Activated B cell treated with CpG ODN at 0.5 μM for 24 hours (primary cell): ENCODE measurements around the gene LCLAT1. TPM values are rescaled to one million over a fixed set of nuclear protein-coding genes. Genes with fewer than 3 reads are reported as not detected.
A peak's percentile ranks its signal among the peaks of the same experiment; 100 is the strongest.

ENCODE experiments used
- ATAC-seq: fragments of 200-7000 bp; cut with Tn5 transposase; one replicate; pipeline ENCODE4 v1.10.0; 2021; ENCODE audit warnings: low read depth, mild to moderate bottlenecking, moderate library complexity
- CTCF ChIA-PET: fragments of 350-600 bp; sonication (Branson Sonifier 250); formaldehyde crosslinking; loops from one replicate; lab custom pipeline; 2021; ENCODE audit warnings: antibody characterized with exemption; lab: Charles Lee
- POLR2A ChIA-PET: fragments of 350-600 bp; sonication (Branson Sonifier 250); formaldehyde crosslinking; loops from one replicate; lab custom pipeline; 2021; ENCODE audit warnings: antibody characterized with exemption; lab: Charles Lee
- DNase-seq: peaks from one replicate; pipeline ENCODE4 v3.0.0; 2022
- H3K27ac Mint-ChIP-seq: one replicate; pipeline ENCODE4 v1.8.0; 2020; ENCODE audit warnings: mixed read lengths
- H3K27me3 Mint-ChIP-seq: one replicate; pipeline ENCODE4 v1.8.0; 2021; ENCODE audit warnings: mixed read lengths
- H3K36me3 Mint-ChIP-seq: one replicate; pipeline ENCODE4 v1.8.0; 2021; ENCODE audit warnings: low read depth, mixed read lengths
- H3K4me1 Mint-ChIP-seq: one replicate; pipeline ENCODE4 v1.8.0; 2021; ENCODE audit warnings: mixed read lengths
- H3K4me3 Mint-ChIP-seq: one replicate; pipeline ENCODE4 v1.8.0; 2020; ENCODE audit warnings: mild to moderate bottlenecking, mixed read lengths
- H3K9me3 Mint-ChIP-seq: one replicate; pipeline ENCODE4 v1.8.0; 2020; ENCODE audit warnings: mixed read lengths
- CTCF ChIP-seq: fragments of 200-600 bp; IDR thresholded peaks from one replicate; pipeline ENCODE4 v1.8.0; 2022; ENCODE audit warnings: antibody characterized with exemption, mild to moderate bottlenecking
- intact Hi-C: fragments of 100-400 bp; cut with micrococcal nuclease; formaldehyde crosslinking; loops from one replicate; pipeline ENCODE4 v1.15.1; 2024
- total RNA-seq: library from RNA; stranded (reverse); gene quantifications from 2 replicates; pipeline ENCODE4 v1.2.3, GENCODE V29; 2022

The LCLAT1 gene
- total RNA-seq, 1 donor from 2014 or later, result 25.9 TPM

DNA sequence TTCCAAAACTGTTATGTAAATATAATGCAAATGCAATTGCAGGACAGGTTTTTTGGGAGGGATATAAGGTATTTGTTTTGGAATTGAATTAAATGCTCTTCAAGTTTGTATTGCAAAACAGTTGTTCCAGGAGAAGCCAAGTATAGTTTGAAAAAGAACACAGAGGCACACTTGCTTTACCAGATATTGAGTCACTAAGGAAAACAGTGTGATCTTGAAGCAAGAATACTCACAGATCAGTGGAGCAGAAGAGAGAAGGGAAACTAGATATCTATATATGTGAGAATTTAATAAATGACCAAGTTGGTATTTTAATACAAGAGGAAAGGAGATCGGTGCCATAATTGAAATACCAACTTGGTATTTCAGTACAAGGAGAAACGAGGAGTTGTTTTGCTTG is 181.3 kb downstream of the LCLAT1 start:
- POLR2A ChIA-PET, result no interaction called here
- H3K27me3 Mint-ChIP-seq, result no peaks in the 10 kb centered on the region
- peaks cover 7% of the 10 kb centered on the region for H3K36me3 Mint-ChIP-seq
- no peaks in the 10 kb centered on the region for H3K9me3 Mint-ChIP-seq
- TF ChIP-seq CTCF, result no peak
- DNase-seq (no peak), ATAC-seq (no peak)
- no peak overlapping the region for H3K4me3 Mint-ChIP-seq
- H3K27ac Mint-ChIP-seq, result no peak overlapping the region
- intact Hi-C loops, result no loop called here
- CTCF ChIA-PET, result no interaction called here
- peaks cover 47% of the 10 kb centered on the region for H3K4me1 Mint-ChIP-seq

GRCh38 chr2:30629866-30630265 is 182.8 kb downstream of the LCLAT1 start:
- H3K4me1 Mint-ChIP-seq, result peaks cover 39% of the 10 kb centered on the region

GRCh38 chr2:30631051-30631671 is 184.1 kb downstream of the LCLAT1 start:
- Mint-ChIP-seq H3K27ac (no peak overlapping the region), H3K9me3 (no peaks in the 10 kb centered on the region), H3K4me3 (no peak overlapping the region), H3K36me3 (peaks cover 3% of the 10 kb centered on the region), H3K4me1 (peaks cover 27% of the 10 kb centered on the region), H3K27me3 (no peaks in the 10 kb centered on the region)
- TF ChIP-seq CTCF, result no peak
- ChIA-PET POLR2A (no interaction called here), CTCF (interaction anchor here (1.1 to 1.6 kb wide), 2 partner anchors 80 to 466 kb away, joined by 3 to 6 read pairs; no protein-coding TSS in a partner anchor)
- peak; percentile 62 for ATAC-seq
- no peak for DNase-seq
- intact Hi-C loops, result no loop called here

More at GRCh38 chr2:30629866-30630265, 182.8 kb downstream of the LCLAT1 start:
- no peak for DNase-seq
- no peak for TF ChIP-seq CTCF
- no peak overlapping the region for H3K4me3 Mint-ChIP-seq
- intact Hi-C loops, result no loop called here
- no peak overlapping the region for H3K27ac Mint-ChIP-seq
- no peak for ATAC-seq
- ChIA-PET CTCF (no interaction called here), POLR2A (no interaction called here)
- peaks cover 3% of the 10 kb centered on the region for H3K36me3 Mint-ChIP-seq
- no peaks in the 10 kb centered on the region for H3K27me3 Mint-ChIP-seq
- H3K9me3 Mint-ChIP-seq, result no peaks in the 10 kb centered on the region

- no peak for TF ChIP-seq CTCF
- Mint-ChIP-seq H3K27me3 (no peaks in the 10 kb centered on the region), H3K4me1 (peaks cover 18% of the 10 kb centered on the region), H3K36me3 (peaks cover 3% of the 10 kb centered on the region), H3K4me3 (no peak overlapping the region), H3K9me3 (no peaks in the 10 kb centered on the region), H3K27ac (no peak overlapping the region)
- POLR2A ChIA-PET, result no interaction called here
- intact Hi-C loops, result loop anchor here (2.0 kb wide), 1 partner anchor 14 kb away; no protein-coding TSS in a partner anchor
- DNase-seq (no peak), ATAC-seq (no peak)
- CTCF ChIA-PET, result no interaction called here
These were observed 186.0 kb downstream of the LCLAT1 start for GRCh38 chr2:30633039-30633438.

- ChIA-PET CTCF (no interaction called here), POLR2A (no interaction called here)
- Mint-ChIP-seq H3K27me3 (no peaks in the 10 kb centered on the region), H3K9me3 (no peaks in the 10 kb centered on the region), H3K36me3 (peaks cover 28% of the 10 kb centered on the region), H3K27ac (no peak overlapping the region), H3K4me3 (no peak overlapping the region), H3K4me1 (peaks cover 11% of the 10 kb centered on the region)
- DNase-seq (no peak), ATAC-seq (no peak)
- intact Hi-C loops, result no loop called here
- TF ChIP-seq CTCF, result no peak
These were observed 189.3 kb downstream of the LCLAT1 start for GRCh38 chr2:30636311-30636710.
